ENCODE data around the gene UBE2E3.
A peak's percentile ranks its signal among the peaks of the same experiment; 100 is the strongest.

UBE2E3 gene

GRCh38 chr2:181054256-181054655 is 73.9 kb downstream of the UBE2E3 start:
- ChIA-PET CTCF (interaction anchor here (1.1 kb wide), 1 partner anchor 929 kb away, joined by 3 read pairs; no protein-coding TSS in a partner anchor), POLR2A (no interaction called here)
- H3K4me3 ChIP-seq (ENCODE audit: low read depth, low read length) = no peak overlapping the region
- no peak for DNase-seq (ENCODE audit: low read depth, low spot score)
- no peak for TF ChIP-seq CTCF (IDR thresholded peaks at IDR 0.05; ENCODE audit: insufficient read depth, low read length, missing control alignments)

GRCh38 chr2:181054843-181055242 is 74.4 kb downstream of the UBE2E3 start:
- CTCF ChIA-PET = interaction anchor here (1.1 kb wide), 1 partner anchor 929 kb away, joined by 3 read pairs; no protein-coding TSS in a partner anchor
- no peak for TF ChIP-seq CTCF (IDR thresholded peaks at IDR 0.05; ENCODE audit: insufficient read depth, low read length, missing control alignments)
- H3K4me3 ChIP-seq (ENCODE audit: low read depth, low read length) = no peak overlapping the region
- POLR2A ChIA-PET = no interaction called here
- no peak for DNase-seq (ENCODE audit: low read depth, low spot score)

- CTCF ChIA-PET = interaction anchor here (0.6 to 4.5 kb wide), 14 partner anchors 8 to 935 kb away, joined by 3 to 25 read pairs (median 4); no protein-coding TSS in a partner anchor
- no peak for DNase-seq (ENCODE audit: low read depth, low spot score)
- POLR2A ChIA-PET = no interaction called here
- TF ChIP-seq CTCF (IDR thresholded peaks at IDR 0.05; ENCODE audit: insufficient read depth, low read length, missing control alignments) = peak; percentile 22
- no peak overlapping the region for H3K4me3 ChIP-seq (ENCODE audit: low read depth, low read length)
Observed at GRCh38 chr2:181058378-181059269, 78.2 kb downstream of the UBE2E3 start.

GRCh38 chr2:181063696-181064095 is 83.3 kb downstream of the UBE2E3 start:
- ChIA-PET POLR2A (no interaction called here), CTCF (interaction anchor here (1.0 kb wide), 1 partner anchor 10 kb away, joined by 3 read pairs; no protein-coding TSS in a partner anchor)
- DNase-seq (ENCODE audit: low read depth, low spot score) = no peak
- no peak for TF ChIP-seq CTCF (IDR thresholded peaks at IDR 0.05; ENCODE audit: insufficient read depth, low read length, missing control alignments)
- no peak overlapping the region for H3K4me3 ChIP-seq (ENCODE audit: low read depth, low read length)

GRCh38 chr2:181065458-181065857 is 85.1 kb downstream of the UBE2E3 start:
- no peak for DNase-seq (ENCODE audit: low read depth, low spot score)
- TF ChIP-seq CTCF (IDR thresholded peaks at IDR 0.05; ENCODE audit: insufficient read depth, low read length, missing control alignments) = no peak
- no peak overlapping the region for H3K4me3 ChIP-seq (ENCODE audit: low read depth, low read length)
- ChIA-PET CTCF (no interaction called here), POLR2A (no interaction called here)

- TF ChIP-seq CTCF (IDR thresholded peaks at IDR 0.05; ENCODE audit: insufficient read depth, low read length, missing control alignments) = no peak
- ChIA-PET POLR2A (no interaction called here), CTCF (no interaction called here)
- no peak overlapping the region for H3K4me3 ChIP-seq (ENCODE audit: low read depth, low read length)
- no peak for DNase-seq (ENCODE audit: low read depth, low spot score)
Observed at GRCh38 chr2:181066333-181066732, 85.9 kb downstream of the UBE2E3 start.
